A172 (cell line): ENCODE data around the gene FMN2. TPM values are rescaled to one million over a fixed set of nuclear protein-coding genes. Genes with fewer than 3 reads are reported as not detected.

Source experiments
- DNase-seq: peaks from one replicate; pipeline ENCODE4 v3.0.0-alpha.2; 2015; ENCODE audit warnings: low spot score
- total RNA-seq: library from RNA; depleted of rRNA; stranded (reverse); fragments of >200 nt; shearing (Covaris generic); gene quantifications from 2 replicates; pipeline ENCODE4 v1.2.3, GENCODE V29; 2014

Gene FMN2
- total RNA-seq, 1 experiment from 2014 or later = 8.8 TPM

DNA sequence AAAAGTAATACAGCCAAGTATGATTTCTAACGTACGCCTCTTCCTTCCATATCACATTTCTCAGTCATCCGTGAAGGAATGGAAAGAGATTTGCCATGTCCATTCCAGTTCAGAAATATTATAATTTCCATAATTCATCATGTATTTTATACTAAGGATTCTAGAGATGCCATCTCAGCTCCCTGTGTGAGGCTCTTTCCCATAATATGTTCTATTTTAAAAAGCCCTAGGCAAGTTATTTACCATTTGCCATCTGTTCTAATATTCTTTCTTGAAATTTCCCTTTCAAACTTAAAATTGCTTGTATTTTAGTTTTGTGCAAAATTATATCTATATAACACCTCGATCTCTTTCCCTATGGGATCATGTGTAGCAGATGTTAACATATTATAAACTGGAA is 106.7 kb downstream of the FMN2 start:
- DNase-seq = no peak

DNA sequence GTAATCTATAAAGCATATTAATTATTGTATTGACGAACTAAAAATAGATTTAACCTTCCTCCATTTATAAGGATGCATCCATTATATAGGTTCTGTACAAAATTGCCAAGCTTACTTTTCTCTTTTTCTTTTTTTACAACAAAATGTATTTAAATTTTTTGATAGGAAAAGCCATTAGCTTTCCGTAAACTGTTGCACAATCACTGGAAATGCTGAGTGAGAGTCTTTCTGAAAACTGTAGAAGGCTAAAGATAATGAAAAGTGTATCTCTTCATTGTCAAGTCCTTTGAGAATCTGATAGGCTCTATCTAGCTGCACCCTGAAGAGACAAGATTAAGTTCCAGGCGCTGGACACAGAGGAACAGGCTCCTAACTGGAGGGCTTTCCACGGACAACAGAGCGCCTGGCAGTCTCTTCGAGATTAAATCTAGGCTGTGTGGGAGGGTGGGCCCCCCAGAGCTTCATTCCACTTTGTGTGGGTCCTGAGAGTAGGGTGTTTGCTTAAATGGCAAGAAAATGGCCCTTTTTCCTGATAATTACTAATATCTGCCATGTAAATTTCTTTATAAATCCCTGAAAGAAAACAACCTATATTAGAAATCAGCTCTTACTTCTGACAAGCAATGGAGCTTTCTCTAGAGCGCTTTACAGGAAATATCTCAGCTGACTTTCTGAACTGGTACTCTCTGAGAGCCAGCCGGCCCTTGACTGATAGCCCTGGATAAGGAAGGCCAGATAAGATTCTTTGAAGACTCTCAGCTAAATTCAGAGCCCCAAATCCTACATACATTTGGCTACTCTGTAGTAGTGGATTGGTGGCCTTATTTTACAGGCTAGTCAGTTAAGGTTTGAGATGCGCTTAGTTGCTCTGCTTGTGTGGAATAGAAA is 108.3 kb downstream of the FMN2 start:
- no peak for DNase-seq

DNA sequence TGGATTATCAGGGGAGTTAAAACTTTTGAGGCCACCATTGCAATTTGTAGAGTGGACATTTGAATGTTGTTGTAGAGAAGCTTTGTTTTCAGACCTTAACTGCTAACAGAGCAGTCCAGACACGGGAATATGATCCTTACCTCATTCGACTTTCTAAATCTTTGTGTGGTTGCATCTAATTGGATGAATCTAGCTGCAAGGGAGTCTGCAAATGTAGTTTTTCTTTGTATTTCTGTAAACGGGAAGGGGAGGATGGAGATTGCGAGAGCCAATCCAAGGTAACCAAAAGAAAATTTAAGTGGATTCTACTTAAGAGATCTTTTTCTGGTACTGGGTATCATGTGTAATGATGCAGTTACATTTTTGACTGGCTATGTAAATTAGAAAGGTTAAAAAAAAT is 110.2 kb downstream of the FMN2 start:
- no peak for DNase-seq

DNA sequence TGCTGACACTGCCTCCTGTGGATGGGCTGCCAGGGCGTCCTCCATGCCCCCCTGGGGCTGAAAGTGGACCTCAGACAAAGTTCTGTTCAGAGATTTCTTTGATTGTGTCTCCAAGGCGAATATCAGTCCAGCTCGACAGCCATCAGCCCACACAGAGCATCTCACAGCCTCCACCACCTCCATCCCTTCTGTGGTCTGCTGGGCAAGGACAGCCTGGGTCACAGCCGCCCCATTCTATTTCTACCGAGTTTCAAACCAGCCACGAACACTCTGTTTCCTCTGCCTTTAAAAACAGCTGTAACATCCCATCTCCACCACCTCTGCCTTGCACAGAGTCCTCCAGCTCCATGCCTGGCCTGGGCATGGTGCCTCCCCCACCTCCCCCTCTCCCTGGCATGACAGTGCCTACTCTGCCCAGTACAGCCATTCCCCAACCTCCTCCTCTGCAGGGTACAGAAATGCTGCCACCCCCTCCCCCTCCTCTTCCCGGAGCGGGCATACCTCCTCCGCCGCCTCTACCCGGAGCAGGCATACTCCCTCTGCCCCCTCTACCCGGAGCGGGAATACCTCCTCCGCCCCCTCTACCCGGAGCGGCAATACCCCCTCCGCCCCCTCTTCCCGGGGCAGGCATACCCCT is 115.5 kb downstream of the FMN2 start:
- DNase-seq = no peak

DNA sequence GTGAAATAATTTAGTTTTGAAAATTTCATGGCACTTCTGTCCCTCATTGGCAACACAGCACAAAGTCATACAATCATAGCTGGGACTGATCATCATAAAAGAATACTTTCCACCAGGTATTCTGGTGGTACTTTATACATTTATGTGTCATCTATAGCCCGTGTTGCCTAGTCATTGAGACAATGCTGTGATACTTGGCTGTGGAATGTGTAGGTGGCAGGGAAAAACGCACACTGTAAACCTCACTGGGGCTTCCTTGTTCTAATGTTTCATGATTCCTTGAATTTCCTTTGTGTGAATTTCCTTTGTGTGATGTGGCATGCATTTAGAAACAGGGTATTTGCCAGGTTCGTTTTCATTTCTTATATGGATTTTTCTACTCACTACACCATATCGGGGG is 118.3 kb downstream of the FMN2 start:
- no peak for DNase-seq

DNA sequence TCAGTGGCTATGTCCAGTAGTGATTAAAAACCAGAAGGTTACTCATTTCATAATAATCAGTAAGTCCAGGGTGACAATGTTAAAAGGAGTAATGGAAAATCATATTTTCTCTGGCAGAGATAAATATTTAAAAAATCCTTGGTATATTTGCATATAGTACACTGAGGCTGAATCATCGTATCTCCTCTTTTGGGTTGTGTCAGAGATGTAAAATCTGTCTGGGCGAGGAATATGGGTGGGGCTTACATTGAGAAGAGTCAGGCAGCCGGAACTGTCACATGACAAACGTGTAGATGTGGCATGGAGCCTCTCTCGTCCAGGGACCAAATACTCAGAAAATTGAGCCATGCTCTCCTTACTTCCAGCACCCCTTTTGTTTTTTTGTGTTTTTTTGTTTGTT is 120.9 kb downstream of the FMN2 start:
- DNase-seq = no peak

DNA sequence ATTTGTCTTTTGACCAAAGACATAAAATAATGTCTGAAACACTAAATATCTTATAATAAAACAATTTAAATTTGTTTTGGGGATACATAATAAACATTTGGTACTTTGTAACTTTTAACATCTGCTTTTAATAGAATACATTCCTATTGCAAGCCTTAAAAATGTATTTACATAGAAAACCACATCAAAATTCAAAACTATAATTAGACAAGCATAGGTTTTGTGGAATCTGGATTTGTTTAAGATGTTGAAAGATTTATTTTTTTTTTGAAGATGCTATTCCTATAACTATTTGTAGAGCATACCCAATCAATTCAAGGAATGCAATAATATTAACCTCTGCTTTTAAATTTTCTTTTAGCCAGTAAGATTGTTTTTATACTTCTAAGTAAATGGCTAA is 125.7 kb downstream of the FMN2 start:
- no peak for DNase-seq

DNA sequence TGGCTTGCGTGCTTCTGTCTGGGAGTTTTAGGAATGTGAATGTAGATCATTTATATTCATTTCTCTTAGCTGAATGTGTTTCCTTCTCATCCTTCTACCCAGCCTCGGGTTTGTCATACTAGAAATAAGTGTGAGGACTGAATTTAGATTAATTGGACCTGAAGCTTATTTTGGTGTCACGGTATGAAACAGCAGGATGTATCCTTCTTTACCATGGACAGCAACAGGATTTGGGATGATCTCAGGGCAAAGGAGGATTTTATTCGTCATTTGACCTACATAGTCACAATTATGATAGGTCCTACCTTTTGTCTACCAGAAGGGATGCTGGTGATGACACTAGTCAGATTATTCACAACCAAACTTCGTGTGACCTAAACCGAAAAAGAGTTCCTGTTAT is 127.4 kb downstream of the FMN2 start:
- DNase-seq = no peak

DNA sequence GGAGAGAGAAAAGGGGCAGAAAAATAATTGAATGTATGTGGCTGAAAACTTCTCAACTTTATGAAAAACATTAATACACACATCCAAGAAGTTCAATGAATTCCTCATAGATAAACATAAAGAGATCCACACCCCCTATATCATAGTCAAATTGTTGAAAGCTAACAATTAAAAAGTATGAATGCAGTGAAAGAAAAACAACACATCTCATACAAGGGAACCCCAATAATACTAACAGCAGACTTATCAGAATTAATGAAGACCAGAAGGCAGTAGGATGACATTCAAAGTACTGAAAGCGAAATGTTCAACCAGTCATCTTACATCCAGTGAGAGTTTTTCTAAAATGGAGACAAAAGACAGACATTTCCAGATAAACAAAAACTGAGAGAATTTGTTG is 134.4 kb downstream of the FMN2 start:
- DNase-seq = no peak

DNA sequence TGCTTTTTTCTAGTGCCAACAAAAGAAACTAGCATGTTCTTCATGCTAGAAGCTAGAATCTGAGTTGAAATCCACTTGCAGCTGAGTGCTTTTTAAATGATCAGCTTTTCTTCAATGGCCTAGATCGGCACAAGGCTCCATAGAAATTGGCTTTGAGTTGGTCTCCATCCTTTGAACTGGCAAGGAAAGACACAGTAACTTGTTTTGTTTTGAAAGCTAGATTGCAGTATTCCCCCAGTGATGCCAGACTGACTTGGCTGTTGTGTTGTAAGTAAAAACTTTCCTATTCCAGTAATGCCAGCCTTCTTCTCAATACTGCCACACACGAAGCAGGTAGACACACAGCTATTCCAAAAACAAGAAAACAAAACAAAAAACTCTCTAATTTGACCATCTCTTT is 139.1 kb downstream of the FMN2 start:
- no peak for DNase-seq

DNA sequence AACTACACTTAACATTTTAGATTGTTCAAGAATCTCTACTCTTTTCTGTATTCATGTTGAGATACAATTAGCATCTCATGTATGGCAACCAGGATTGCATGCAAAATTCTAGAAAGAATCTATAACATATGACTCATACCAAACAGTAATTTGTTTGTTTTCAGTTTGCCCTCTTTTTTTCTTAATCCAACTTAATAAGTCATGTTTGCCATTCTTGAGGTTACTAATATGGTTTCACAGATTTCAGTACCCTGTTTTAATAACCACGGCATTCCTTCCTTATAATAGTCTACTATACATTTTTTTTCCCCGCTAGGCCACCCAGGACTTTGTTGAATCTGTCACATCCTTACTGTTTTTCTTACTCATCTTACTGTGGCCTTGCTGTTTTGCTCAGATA is 140.8 kb downstream of the FMN2 start:
- DNase-seq = peak; percentile 38

DNA sequence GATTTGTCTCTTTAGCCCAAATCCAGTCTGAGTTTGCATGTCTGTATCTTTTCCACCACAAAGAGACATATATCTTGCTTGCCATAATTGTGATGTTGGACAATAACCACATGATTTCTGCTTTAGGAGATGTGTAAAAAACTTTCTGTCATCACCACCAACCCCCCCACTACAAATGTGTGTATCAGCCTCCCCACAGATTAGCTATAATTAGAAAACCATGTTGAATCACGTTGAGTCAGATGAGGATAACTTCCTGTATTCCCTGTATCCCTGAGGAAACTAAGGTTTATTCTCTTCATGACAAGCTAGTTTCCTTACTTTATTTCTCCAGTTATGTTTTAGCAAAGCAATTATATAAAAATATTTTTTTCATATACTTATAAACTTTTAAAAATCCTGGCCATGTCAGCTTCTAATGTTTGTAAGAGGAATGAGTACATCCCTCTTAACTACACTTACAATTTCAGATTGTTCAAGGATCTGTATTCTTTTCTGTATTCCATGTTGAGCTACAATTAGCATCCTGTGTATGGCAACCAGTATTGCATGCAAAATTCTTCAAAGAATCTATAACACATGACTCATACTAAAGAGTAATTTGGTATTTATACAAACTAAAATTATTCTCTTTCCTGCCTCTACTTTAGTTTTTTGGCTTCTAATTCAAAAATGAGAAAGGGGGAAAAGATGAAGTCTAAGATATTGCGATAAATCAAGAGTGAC is 143.0 kb downstream of the FMN2 start:
- DNase-seq = peak; percentile 90

DNA sequence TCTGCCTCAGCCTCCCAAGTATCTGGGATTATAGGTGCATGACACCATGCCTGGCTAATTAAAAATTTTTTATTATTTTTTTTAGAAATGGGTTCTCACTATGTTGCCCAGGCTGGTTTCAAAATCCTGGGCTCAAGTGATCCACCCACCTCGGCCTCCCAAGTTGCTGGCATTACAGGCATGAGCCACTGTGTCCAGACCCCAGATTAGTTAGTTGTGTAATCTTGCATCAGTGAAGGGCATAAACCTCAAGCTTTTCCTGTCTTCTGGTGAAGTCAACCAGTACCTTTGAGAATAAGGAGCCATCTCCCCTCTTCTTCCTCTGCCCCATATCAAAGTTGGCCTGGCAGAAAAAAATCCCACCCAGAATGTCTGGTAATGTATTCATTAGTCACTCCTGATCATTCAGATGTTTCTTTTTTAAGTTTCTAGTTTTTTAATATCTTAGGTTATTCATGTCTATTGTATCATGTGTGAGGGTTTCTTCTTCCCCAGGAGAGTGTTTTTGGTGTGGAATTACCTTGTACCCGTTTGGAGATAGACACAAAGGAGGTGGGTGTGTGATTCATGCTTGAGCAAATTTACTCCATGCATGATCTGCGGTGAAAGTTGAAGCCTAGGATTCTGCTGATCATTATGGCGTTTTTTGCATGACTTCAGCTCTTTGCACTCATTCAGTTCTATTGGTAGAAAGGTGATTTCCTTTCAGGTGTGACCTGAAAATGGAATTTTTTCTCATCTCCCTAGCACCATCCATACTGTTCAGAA is 144.0 kb downstream of the FMN2 start:
- DNase-seq = no peak

DNA sequence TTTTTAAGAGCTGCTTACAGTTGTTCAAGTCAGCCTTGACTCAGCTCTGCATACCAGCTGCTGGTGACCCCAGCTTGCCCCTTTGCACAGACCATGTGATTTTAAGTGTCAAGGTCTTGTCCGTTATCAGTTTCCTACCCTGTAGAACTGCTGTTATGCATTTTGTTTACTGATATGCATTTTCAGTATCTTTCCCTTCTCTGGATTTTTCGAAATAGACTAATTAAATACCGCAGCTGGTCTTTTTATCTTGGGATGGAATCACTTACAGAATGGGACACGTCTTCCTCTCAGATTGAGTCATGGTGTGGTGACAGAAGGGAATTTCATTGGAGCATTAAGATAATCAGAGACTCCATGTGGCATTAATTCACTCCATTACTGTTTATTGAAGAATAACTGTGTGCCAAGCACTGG is 145.6 kb downstream of the FMN2 start:
- DNase-seq = peak; percentile 76

DNA sequence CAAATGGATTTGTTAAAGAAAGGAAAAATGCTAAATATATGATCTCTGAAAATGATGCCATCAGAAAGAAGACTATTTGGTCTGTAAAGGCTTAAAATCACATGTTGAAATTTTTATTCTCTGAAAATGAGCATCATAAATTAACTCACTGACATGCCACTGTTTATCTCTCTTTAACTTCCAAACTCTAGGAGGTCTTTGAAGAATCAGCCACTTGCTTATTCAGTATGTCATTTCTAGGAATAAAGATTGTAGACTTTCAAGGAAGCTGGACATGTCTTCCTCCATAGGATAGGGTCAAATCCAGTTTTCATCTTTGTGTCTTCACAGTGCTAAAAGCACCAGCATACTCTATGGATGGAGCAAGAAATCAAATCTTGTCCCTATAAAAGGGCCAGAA is 147.6 kb downstream of the FMN2 start:
- DNase-seq = no peak

DNA sequence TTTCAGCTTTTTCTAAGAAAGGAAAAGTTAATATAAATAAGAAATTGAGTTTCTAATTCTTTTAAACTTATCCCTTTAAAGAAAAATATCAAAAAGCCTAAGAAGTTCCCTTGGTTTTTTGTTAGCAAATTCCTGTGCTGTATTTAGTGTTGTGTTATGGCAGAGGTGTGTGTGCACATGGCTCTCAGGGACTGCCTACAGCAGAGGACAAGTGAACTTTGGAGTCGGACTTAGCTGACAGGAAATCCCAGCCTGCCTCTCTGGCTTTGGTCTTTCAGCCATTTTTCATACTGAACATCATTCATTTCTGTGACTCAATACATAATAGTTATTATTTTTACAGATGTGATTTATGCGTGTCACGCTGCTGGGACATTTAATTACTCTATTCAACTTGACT is 149.6 kb downstream of the FMN2 start:
- no peak for DNase-seq

DNA sequence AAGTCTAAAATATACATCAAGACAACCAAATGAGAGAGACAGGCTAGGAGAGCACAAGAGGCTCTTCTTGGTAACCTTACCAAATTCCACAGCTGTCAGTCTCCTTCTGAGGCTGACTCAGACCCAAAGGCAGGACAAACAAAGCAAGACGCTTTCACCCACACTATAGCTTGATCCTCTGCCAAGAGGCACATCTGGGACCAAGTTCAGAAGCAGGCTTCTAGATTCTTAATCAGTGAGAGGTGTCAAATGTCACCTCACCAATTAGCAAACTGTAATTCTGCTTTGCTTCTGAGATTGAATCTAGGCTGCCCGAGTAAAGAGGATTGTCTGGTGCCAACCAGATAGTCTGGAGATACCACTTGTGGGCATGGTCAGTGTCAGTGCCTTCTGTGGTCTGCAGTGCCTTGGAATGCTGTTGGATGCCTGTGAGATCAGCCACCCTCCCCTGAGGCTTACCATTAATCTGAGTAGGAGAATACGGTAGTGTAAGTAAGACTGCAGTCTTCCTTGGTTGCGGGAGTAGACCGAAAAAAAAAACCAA is 151.0 kb downstream of the FMN2 start:
- peak; percentile 87 for DNase-seq

DNA sequence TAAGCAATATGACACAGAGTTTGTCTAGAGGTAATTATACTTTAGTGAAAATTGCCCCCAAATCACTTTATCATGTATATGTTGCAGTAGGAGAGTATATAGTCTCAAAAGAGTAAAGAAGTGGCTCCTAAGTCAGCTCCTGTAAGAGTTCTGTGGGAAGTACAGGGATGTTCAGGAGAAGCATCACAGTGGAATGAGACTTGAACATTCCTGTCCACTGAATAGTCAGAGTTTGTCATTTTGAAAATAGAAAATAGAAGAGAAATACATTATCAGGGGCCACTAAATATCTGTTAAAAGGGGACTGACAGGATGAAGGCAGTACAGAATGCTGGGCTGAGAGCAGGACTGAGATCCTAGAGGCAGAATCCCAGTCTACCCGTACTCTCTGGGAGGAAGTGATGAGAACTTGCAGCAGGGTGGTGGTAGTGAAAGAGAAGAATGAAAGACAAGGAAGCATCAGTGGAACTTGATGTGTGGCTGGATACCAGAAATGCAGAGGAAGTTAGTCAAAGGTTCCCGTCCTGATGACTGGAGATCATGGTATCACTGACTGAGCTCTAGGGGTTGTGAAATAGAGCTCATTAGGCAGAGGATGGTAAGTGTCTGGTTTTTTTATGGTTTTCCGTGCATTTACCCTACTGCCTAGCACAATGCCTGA is 153.4 kb downstream of the FMN2 start:
- peak; percentile 56 for DNase-seq

DNA sequence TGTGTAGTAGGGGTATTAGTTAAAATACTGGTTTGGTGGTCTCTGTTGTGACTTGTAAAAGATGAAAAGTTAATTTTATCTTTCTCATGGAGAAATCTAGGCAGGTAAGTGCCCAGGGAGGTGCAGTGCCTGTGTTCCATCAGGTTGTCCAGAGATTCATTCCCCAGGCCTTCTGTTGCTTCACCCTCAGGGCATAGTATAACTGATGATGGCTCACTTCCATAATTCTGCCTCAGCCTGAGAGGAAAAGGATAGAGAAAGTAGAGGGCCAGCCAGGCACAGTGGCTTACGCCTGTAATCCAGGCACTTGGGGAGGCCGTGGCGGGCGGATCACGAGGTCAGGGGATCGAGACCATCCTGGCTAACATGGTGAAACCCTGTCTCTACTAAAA is 153.9 kb downstream of the FMN2 start:
- no peak for DNase-seq

DNA sequence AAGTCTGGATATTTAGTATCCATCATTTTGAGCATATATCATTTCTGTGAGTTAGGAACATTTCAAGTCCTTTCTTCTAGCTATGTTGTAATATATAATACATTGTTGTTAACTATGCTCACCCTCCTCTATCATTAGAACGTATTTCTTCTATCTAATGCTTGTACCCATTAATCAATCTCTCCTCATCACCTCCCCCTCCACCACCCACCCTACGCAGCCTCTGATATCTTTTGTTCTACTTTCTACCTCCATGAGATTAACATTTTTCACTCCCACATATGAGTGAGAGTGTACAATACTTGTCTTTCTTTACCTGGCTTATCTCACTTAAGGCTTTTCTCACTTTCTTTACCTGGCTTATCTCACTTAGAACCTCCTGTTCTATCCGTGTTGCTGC is 156.2 kb downstream of the FMN2 start:
- no peak for DNase-seq

DNA sequence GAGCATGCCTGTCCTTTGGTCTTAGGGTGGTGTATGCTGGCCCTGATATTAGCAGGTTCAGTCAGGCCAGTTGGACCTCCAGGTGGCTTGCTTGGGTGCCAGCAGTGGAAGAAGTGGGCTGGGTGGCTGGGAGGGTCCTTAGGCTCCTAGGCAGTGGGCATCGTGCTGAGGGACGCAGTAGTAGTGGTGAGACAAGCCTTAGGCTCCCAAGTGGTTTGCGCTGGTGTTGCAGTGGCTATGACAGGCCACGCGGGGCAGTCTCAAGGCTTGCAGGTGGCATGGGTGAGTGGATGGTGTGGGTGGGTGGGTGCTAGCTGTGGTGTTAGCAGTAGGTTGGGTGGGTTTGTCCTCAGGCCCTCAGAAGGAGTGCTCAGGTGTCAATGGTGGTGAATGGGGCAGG is 162.3 kb downstream of the FMN2 start:
- no peak for DNase-seq
